Anterior cingulate cortex (tissue), 58 donors: Measurements from ENCODE around the gene ZNF408.
"Not testable (repeated sequence)": the region's sequence is repeated elsewhere in the genome, so short reads cannot be mapped to it uniquely, and the experiment has no call there.

Experiments
- DNase-seq, 58 donors: peaks; one replicate each; lab custom pipeline; 2025; lab: John Stamatoyannopoulos, UW

The ZNF408 gene

GRCh38 chr11:46700241-46701077, at the start of gene ZNF408, which contains the start of gene ARHGAP1:
TSS of gene ZNF408 (plus strand) at chr11:46701031. CDS start at chr11:46701048, 17 bp downstream.
TSS of gene ARHGAP1 (minus strand) at chr11:46700619. CDS start at chr11:46696107, 4,512 bp downstream.
- peak; percentile 86 to 99 (median 97) for DNase-seq

GRCh38 chr11:46655631-46656030, 45.2 kb upstream of the ZNF408 start:
- no peak for DNase-seq

GRCh38 chr11:46657186-46657585, 43.6 kb upstream of the ZNF408 start:
- no peak for DNase-seq

- DNase-seq: no peak
Measured at GRCh38 chr11:46658259-46658658, 42.6 kb upstream of the ZNF408 start.

GRCh38 chr11:46659908-46660307, 40.9 kb upstream of the ZNF408 start:
- DNase-seq: peak in 3 of 58 donors; percentile 28 to 34 (median 33)

GRCh38 chr11:46661836-46662235, 39.0 kb upstream of the ZNF408 start:
- peak in 1 of 58 donors; percentile 52 for DNase-seq

GRCh38 chr11:46662366-46662765, 38.5 kb upstream of the ZNF408 start:
- DNase-seq: no peak

- DNase-seq: no peak
Measured at GRCh38 chr11:46663277-46663940, 37.4 kb upstream of the ZNF408 start.

- DNase-seq: no peak
Measured at GRCh38 chr11:46664612-46665011, 36.2 kb upstream of the ZNF408 start.

GRCh38 chr11:46665356-46665755, 35.5 kb upstream of the ZNF408 start:
- no peak for DNase-seq

GRCh38 chr11:46666516-46666915, 34.3 kb upstream of the ZNF408 start:
- no peak for DNase-seq

- peak in 2 of 58 donors; percentile 35 to 64 for DNase-seq
Measured at GRCh38 chr11:46667043-46667481, 33.8 kb upstream of the ZNF408 start.

- DNase-seq: no peak
Measured at GRCh38 chr11:46668480-46669085, 32.2 kb upstream of the ZNF408 start.

- DNase-seq: peak in 1 of 58 donors; percentile 24
Measured at GRCh38 chr11:46669711-46670139, 31.1 kb upstream of the ZNF408 start.

GRCh38 chr11:46670521-46670920, 30.3 kb upstream of the ZNF408 start:
- DNase-seq: not testable (repeated sequence)

GRCh38 chr11:46671958-46672315, 28.9 kb upstream of the ZNF408 start:
- DNase-seq: no peak

GRCh38 chr11:46672381-46672839, 28.4 kb upstream of the ZNF408 start:
- no peak for DNase-seq

GRCh38 chr11:46673713-46674462, 26.9 kb upstream of the ZNF408 start:
- no peak for DNase-seq

GRCh38 chr11:46674463-46675287, 26.2 kb upstream of the ZNF408 start:
- peak in 1 of 58 donors; percentile 45 for DNase-seq
